ENCODE results near the gene NIPA2. TPM values are rescaled to one million over a fixed set of nuclear protein-coding genes. Genes with fewer than 3 reads are reported as not detected.

Gene NIPA2
- total and polyA plus RNA-seq, 3 donors from 2014 or later = 31.4 to 47.1 (median 33.9) TPM

DNA sequence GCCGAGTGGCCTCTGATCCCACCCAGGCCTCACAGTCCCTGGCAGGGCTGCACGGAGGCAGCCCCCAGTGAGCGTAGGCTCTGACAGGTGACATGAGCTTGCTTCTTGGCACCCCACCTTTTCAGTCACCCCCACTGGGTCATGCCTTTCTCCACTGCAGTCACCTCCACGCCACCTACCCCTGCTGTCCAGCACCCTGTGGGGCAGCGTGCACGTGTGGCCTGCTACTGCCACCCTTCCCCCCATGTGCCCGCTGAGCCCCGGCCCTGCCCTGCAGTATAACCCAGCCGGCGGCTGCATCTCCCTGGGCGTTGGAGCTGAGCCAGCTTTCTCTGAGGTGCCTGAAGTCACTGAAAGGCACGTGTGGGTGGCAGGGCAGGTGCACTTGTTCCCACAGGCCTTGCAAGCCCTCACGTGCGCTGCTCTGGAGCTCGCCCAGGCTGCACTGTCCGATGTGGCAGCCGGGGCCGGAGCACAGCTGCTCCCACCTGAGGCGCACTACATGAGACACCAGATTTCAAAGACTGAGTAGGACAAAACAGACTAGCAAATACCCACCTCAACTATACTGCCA lies 65.6 kb downstream of the NIPA2 start:
- H3K27me3 ChIP-seq = no peaks in the 10 kb centered on the region
- TF ChIP-seq, protein P1, sequence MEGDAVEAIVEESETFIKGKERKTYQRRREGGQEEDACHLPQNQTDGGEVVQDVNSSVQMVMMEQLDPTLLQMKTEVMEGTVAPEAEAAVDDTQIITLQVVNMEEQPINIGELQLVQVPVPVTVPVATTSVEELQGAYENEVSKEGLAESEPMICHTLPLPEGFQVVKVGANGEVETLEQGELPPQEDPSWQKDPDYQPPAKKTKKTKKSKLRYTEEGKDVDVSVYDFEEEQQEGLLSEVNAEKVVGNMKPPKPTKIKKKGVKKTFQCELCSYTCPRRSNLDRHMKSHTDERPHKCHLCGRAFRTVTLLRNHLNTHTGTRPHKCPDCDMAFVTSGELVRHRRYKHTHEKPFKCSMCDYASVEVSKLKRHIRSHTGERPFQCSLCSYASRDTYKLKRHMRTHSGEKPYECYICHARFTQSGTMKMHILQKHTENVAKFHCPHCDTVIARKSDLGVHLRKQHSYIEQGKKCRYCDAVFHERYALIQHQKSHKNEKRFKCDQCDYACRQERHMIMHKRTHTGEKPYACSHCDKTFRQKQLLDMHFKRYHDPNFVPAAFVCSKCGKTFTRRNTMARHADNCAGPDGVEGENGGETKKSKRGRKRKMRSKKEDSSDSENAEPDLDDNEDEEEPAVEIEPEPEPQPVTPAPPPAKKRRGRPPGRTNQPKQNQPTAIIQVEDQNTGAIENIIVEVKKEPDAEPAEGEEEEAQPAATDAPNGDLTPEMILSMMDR (IDR thresholded peaks at IDR 0.05) = no peak
- no peak for TF ChIP-seq POLR2A (IDR thresholded peaks at IDR 0.05)
- no peaks in the 10 kb centered on the region for H3K9me3 ChIP-seq
- H3K4me1 ChIP-seq = no peaks in the 10 kb centered on the region
- no peak for DNase-seq
- no peaks in the 10 kb centered on the region for H3K36me3 ChIP-seq (ENCODE audit: low read depth, missing control alignments)
- WGBS, 2 donors = 85 to 86% methylated on average over 10 to 19 of the region's 19 CpGs
- no peak overlapping the region for H3K27ac ChIP-seq
- H3K4me3 ChIP-seq = no peak overlapping the region
- intact Hi-C loops (cut with DNase I; ENCODE audit: low total_unique reads) = no loop called here

DNA sequence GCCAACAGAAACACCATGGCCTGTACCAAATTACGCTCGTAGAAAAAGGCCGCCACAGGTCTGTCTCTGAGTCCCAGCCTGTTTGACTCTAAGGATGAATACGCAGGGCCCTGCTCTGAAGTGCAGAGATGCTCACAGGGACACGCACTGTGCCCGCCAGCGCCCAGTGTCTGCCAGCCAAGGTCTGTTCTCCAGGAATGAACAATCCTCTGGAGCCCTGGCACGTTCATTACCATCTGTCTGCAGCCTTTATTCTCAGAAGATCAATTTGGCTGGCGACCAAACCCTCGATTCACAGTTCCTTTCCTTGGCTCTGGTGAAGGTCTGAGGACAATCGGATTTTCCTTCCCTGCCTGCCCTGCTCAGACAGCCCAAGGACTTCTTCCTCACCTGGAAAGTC lies 66.3 kb downstream of the NIPA2 start:
- peak; percentile 46 for DNase-seq
- Histone ChIP-seq H3K4me3 (no peak overlapping the region), H3K27me3 (no peaks in the 10 kb centered on the region), H3K4me1 (no peaks in the 10 kb centered on the region), H3K36me3 (ENCODE audit: low read depth, missing control alignments) (no peaks in the 10 kb centered on the region), H3K27ac (no peak overlapping the region), H3K9me3 (no peaks in the 10 kb centered on the region)
- TF ChIP-seq POLR2A (IDR thresholded peaks at IDR 0.05) = no peak
- TF ChIP-seq, protein P1 (IDR thresholded peaks at IDR 0.05) = no peak
- intact Hi-C loops (cut with DNase I; ENCODE audit: low total_unique reads) = no loop called here
- 75 to 81% methylated on average over 11 of the region's 11 CpGs for WGBS, 2 donors

DNA sequence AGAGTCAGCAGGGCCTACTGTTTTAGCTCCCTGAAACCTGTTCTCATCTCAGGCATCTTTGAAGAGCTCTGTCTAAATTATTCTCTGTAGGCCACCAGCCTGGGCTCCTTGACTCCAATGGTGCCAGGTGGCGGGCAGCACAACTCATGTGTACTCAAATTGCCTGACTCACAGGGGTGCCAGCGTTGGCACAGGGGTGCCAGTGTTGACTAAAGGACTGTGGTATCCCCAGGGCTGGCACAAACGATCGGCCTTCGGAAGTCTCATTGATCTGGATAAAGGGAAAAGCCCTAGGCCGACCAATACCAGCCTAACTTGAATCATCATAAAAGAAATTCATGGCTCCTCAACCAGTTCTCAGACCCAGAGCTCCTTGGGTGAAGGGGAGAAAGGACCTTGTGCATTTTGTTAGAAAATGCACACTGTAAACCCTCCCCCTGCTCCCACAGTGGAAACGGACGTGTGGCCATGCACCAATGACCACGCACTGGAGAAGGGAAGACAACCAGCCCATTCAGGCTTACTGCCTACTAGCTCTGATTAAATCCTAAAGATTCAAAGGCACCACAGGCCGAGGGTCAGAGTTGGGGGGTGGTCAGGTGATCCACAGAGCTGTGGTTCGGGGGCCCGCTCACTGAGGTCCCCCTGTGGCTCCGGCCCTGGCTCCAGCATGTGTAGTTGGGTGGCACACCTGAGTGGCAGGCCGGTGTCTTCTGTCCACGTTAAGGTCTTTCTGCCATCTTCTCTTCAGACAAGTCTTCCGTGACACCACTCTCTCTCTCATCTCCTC lies 68.9 kb downstream of the NIPA2 start:
- Histone ChIP-seq H3K4me3 (no peak overlapping the region), H3K36me3 (ENCODE audit: low read depth, missing control alignments) (no peaks in the 10 kb centered on the region), H3K9me3 (no peaks in the 10 kb centered on the region), H3K27me3 (no peaks in the 10 kb centered on the region), H3K4me1 (no peaks in the 10 kb centered on the region), H3K27ac (no peak overlapping the region)
- WGBS, 2 donors = 87 to 95% methylated on average over 15 to 16 of the region's 16 CpGs
- no peak for DNase-seq
- TF ChIP-seq, protein P1 (IDR thresholded peaks at IDR 0.05) = no peak
- TF ChIP-seq POLR2A (IDR thresholded peaks at IDR 0.05) = no peak
- intact Hi-C loops (cut with DNase I; ENCODE audit: low total_unique reads) = no loop called here

DNA sequence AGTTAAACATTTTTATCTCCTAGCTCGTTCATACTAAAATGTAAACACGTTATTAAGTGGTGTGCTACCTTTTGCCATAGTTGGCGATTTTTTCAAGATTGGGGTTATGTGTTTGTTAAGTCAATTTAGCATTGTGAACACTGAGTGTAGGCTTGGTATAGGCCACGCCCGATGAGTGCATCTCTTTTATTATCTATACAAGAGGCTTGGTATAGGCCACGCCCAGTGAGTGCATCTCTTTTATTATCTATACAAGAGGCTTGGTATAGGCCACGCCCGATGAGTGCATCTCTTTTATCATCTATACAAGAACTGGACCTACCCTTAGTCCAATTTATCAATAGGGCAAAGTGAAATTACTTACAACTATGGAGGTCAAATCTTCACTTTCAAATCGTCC lies 70.4 kb downstream of the NIPA2 start:
- no peaks in the 10 kb centered on the region for H3K36me3 ChIP-seq (ENCODE audit: low read depth, missing control alignments)
- no peak for DNase-seq
- no peak overlapping the region for H3K27ac ChIP-seq
- no peaks in the 10 kb centered on the region for H3K27me3 ChIP-seq
- no peak for TF ChIP-seq POLR2A (IDR thresholded peaks at IDR 0.05)
- TF ChIP-seq, protein P1 (IDR thresholded peaks at IDR 0.05) = no peak
- no peak overlapping the region for H3K4me3 ChIP-seq
- H3K4me1 ChIP-seq = no peaks in the 10 kb centered on the region
- intact Hi-C loops (cut with DNase I; ENCODE audit: low total_unique reads) = no loop called here
- H3K9me3 ChIP-seq = no peaks in the 10 kb centered on the region
- WGBS, 2 donors = 94 to 97% methylated on average over 9 of the region's 9 CpGs
